Stimulated activated naive CD8-positive, alpha-beta T cell treated with anti-CD3 and anti-CD28 coated beads, Interleukin-15, Interleukin-2, amounts not matched to agents 100 ng/mL and 50 ng/mL, for 24 hours (primary cell): ENCODE measurements around the gene SMIM21.

Experiments used
- H3K27ac Mint-ChIP-seq: one replicate; pipeline ENCODE4 v1.8.0; 2021; ENCODE audit warnings: mild to moderate bottlenecking, mixed read lengths
- H3K27me3 Mint-ChIP-seq: one replicate; pipeline ENCODE4 v1.8.0; 2021; ENCODE audit warnings: mixed read lengths
- H3K36me3 Mint-ChIP-seq: one replicate; pipeline ENCODE4 v1.8.0; 2021; ENCODE audit warnings: low read depth, mixed read lengths
- H3K4me1 Mint-ChIP-seq: one replicate; pipeline ENCODE4 v1.8.0; 2021; ENCODE audit warnings: low read depth, mixed read lengths
- H3K4me3 Mint-ChIP-seq: one replicate; pipeline ENCODE4 v1.8.0; 2021; ENCODE audit warnings: mild to moderate bottlenecking, mixed read lengths
- H3K9me3 Mint-ChIP-seq: one replicate; pipeline ENCODE4 v1.8.0; 2021; ENCODE audit warnings: mixed read lengths

SMIM21 gene

GRCh38 chr18:75376004-75376403 is 51.5 kb downstream of the SMIM21 start:
- Mint-ChIP-seq H3K27ac (no peak overlapping the region), H3K4me3 (no peak overlapping the region), H3K9me3 (no peaks in the 10 kb centered on the region), H3K27me3 (peaks cover 4% of the 10 kb centered on the region), H3K36me3 (no peaks in the 10 kb centered on the region), H3K4me1 (no peaks in the 10 kb centered on the region)

GRCh38 chr18:75375341-75375740 is 52.2 kb downstream of the SMIM21 start:
- no peaks in the 10 kb centered on the region for H3K36me3 Mint-ChIP-seq
- peaks cover 8% of the 10 kb centered on the region for H3K27me3 Mint-ChIP-seq
- no peaks in the 10 kb centered on the region for H3K9me3 Mint-ChIP-seq
- no peak overlapping the region for H3K27ac Mint-ChIP-seq
- H3K4me3 Mint-ChIP-seq, result no peak overlapping the region
- no peaks in the 10 kb centered on the region for H3K4me1 Mint-ChIP-seq

- Mint-ChIP-seq H3K9me3 (no peaks in the 10 kb centered on the region), H3K4me3 (no peak overlapping the region), H3K27ac (no peak overlapping the region), H3K27me3 (peaks cover 8% of the 10 kb centered on the region), H3K36me3 (no peaks in the 10 kb centered on the region), H3K4me1 (no peaks in the 10 kb centered on the region)
These were observed 53.0 kb downstream of the SMIM21 start for GRCh38 chr18:75374466-75374865.

GRCh38 chr18:75369026-75369721 is 58.3 kb downstream of the SMIM21 start:
- Mint-ChIP-seq H3K4me3 (no peak overlapping the region), H3K36me3 (no peaks in the 10 kb centered on the region), H3K9me3 (no peaks in the 10 kb centered on the region), H3K27me3 (peaks cover 8% of the 10 kb centered on the region), H3K4me1 (no peaks in the 10 kb centered on the region), H3K27ac (no peak overlapping the region)

- Mint-ChIP-seq H3K27ac (no peak overlapping the region), H3K27me3 (peaks cover 2% of the 10 kb centered on the region), H3K36me3 (no peaks in the 10 kb centered on the region), H3K4me3 (no peak overlapping the region), H3K4me1 (no peaks in the 10 kb centered on the region), H3K9me3 (no peaks in the 10 kb centered on the region)
These were observed 61.7 kb downstream of the SMIM21 start for GRCh38 chr18:75365837-75366236.

- no peaks in the 10 kb centered on the region for H3K4me1 Mint-ChIP-seq
- H3K4me3 Mint-ChIP-seq, result no peak overlapping the region
- no peaks in the 10 kb centered on the region for H3K27me3 Mint-ChIP-seq
- H3K36me3 Mint-ChIP-seq, result no peaks in the 10 kb centered on the region
- no peak overlapping the region for H3K27ac Mint-ChIP-seq
- no peaks in the 10 kb centered on the region for H3K9me3 Mint-ChIP-seq
These were observed 62.3 kb downstream of the SMIM21 start for GRCh38 chr18:75365254-75365629.

GRCh38 chr18:75364512-75365253 is 62.8 kb downstream of the SMIM21 start:
- no peak overlapping the region for H3K27ac Mint-ChIP-seq

GRCh38 chr18:75363446-75364225 is 63.9 kb downstream of the SMIM21 start:
- H3K4me1 Mint-ChIP-seq, result no peaks in the 10 kb centered on the region
- peaks cover 5% of the 10 kb centered on the region for H3K27me3 Mint-ChIP-seq
- H3K36me3 Mint-ChIP-seq, result no peaks in the 10 kb centered on the region

More at GRCh38 chr18:75364512-75365253, 62.8 kb downstream of the SMIM21 start:
- no peaks in the 10 kb centered on the region for H3K4me1 Mint-ChIP-seq
- peaks cover 1% of the 10 kb centered on the region for H3K27me3 Mint-ChIP-seq
- H3K9me3 Mint-ChIP-seq, result no peaks in the 10 kb centered on the region
- H3K36me3 Mint-ChIP-seq, result no peaks in the 10 kb centered on the region
- H3K4me3 Mint-ChIP-seq, result no peak overlapping the region

GRCh38 chr18:75362435-75362834 is 65.1 kb downstream of the SMIM21 start:
- H3K4me3 Mint-ChIP-seq, result no peak overlapping the region

More at GRCh38 chr18:75363446-75364225, 63.9 kb downstream of the SMIM21 start:
- Mint-ChIP-seq H3K27ac (no peak overlapping the region), H3K9me3 (no peaks in the 10 kb centered on the region), H3K4me3 (no peak overlapping the region)

GRCh38 chr18:75360941-75361340 is 66.6 kb downstream of the SMIM21 start:
- peaks cover 11% of the 10 kb centered on the region for H3K27me3 Mint-ChIP-seq
- no peak overlapping the region for H3K4me3 Mint-ChIP-seq
- H3K4me1 Mint-ChIP-seq, result no peaks in the 10 kb centered on the region
- no peak overlapping the region for H3K27ac Mint-ChIP-seq
- H3K9me3 Mint-ChIP-seq, result peaks cover 6% of the 10 kb centered on the region
- H3K36me3 Mint-ChIP-seq, result peaks cover 4% of the 10 kb centered on the region

More at GRCh38 chr18:75362435-75362834, 65.1 kb downstream of the SMIM21 start:
- no peak overlapping the region for H3K27ac Mint-ChIP-seq
- no peaks in the 10 kb centered on the region for H3K9me3 Mint-ChIP-seq
- no peaks in the 10 kb centered on the region for H3K4me1 Mint-ChIP-seq
- no peaks in the 10 kb centered on the region for H3K36me3 Mint-ChIP-seq
- H3K27me3 Mint-ChIP-seq, result peaks cover 5% of the 10 kb centered on the region

- H3K36me3 Mint-ChIP-seq, result peaks cover 4% of the 10 kb centered on the region
- no peaks in the 10 kb centered on the region for H3K4me1 Mint-ChIP-seq
- no peak overlapping the region for H3K27ac Mint-ChIP-seq
- peaks cover 11% of the 10 kb centered on the region for H3K27me3 Mint-ChIP-seq
- peaks cover 6% of the 10 kb centered on the region for H3K9me3 Mint-ChIP-seq
- no peak overlapping the region for H3K4me3 Mint-ChIP-seq
These were observed 67.3 kb downstream of the SMIM21 start for GRCh38 chr18:75360215-75360614.
